Measurements from ENCODE around the gene GFER. TPM values are rescaled to one million over a fixed set of nuclear protein-coding genes. Genes with fewer than 3 reads are reported as not detected.

GFER gene
- total RNA-seq, 1 experiment from 2014 or later, result 58.5 TPM

GRCh38 chr16:1959269-1960039, 24.5 kb upstream of the GFER start, which contains the start of gene NDUFB10 (continued):
- TF ChIP-seq CBFB (CRISPR knock-in tag; IDR thresholded peaks at IDR 0.05; ENCODE audit: low read depth) (no peak), AFF4 (CRISPR knock-in tag; IDR thresholded peaks at IDR 0.05; ENCODE audit: borderline replicate concordance) (no peak), NR1H2 (CRISPR knock-in tag; IDR thresholded peaks at IDR 0.05) (no peak), ETV6 (CRISPR knock-in tag; IDR thresholded peaks at IDR 0.05) (no peak), ZSCAN18 (CRISPR knock-in tag; IDR thresholded peaks at IDR 0.05) (no peak), SMAD3 (CRISPR knock-in tag; IDR thresholded peaks at IDR 0.05; ENCODE audit: borderline replicate concordance) (peak; percentile 71; the same call in 1 of the 2 replicates), ELF4 (CRISPR knock-in tag; IDR thresholded peaks at IDR 0.05; ENCODE audit: low read depth) (0 out of 2 replicates have a peak, but pooled peaks have one; percentile 44), ARID4B (CRISPR knock-in tag; IDR thresholded peaks at IDR 0.05; ENCODE audit: borderline replicate concordance) (peak; percentile 89; the same call in 1 of the 2 replicates), FOXJ3 (CRISPR knock-in tag; IDR thresholded peaks at IDR 0.05; ENCODE audit: borderline replicate concordance) (no peak), MLX (CRISPR knock-in tag; IDR thresholded peaks at IDR 0.05) (0 out of 2 replicates have a peak, but pooled peaks have one; percentile 79), ATF6 (CRISPR knock-in tag; IDR thresholded peaks at IDR 0.05) (no peak), E2F5 (CRISPR knock-in tag; IDR thresholded peaks at IDR 0.05) (peak; percentile 87), ATF2 (CRISPR knock-in tag; IDR thresholded peaks at IDR 0.05; ENCODE audit: borderline replicate concordance, low read depth) (no peak), FOXP4 (CRISPR knock-in tag; IDR thresholded peaks at IDR 0.05) (peak; percentile 66; the same call in 1 of the 2 replicates), NR3C1 (CRISPR knock-in tag; conservative IDR thresholded peaks at IDR 0.05; ENCODE audit: low read depth) (no peak), CREM (CRISPR knock-in tag; IDR thresholded peaks at IDR 0.05) (peak; percentile 82), HMGA2 (CRISPR knock-in tag; IDR thresholded peaks at IDR 0.05) (no peak), JAZF1 (CRISPR knock-in tag; IDR thresholded peaks at IDR 0.05) (no peak), GRHL2 (CRISPR knock-in tag; IDR thresholded peaks at IDR 0.05; ENCODE audit: insufficient replicate concordance, severe bottlenecking) (no peak)
